Skeletal muscle satellite cell (primary cell): ENCODE results near the gene BMS1.

Source experiments
- H3K27me3 ChIP-seq: 2 replicates; pipeline ENCODE4 v1.7.0; 2013; ENCODE audit warnings: low read length; ENCODE audit not compliant: control insufficient read depth, insufficient read depth
- H3K36me3 ChIP-seq: 2 replicates; pipeline ENCODE4 v1.7.0; 2013; ENCODE audit warnings: mild to moderate bottlenecking, control low read depth, low read length; ENCODE audit not compliant: insufficient read depth
- H3K4me1 ChIP-seq: 2 replicates; pipeline ENCODE4 v1.7.0; 2013; ENCODE audit warnings: low read length; ENCODE audit not compliant: control insufficient read depth, insufficient read depth
- H3K4me2 ChIP-seq: 2 replicates; pipeline ENCODE4 v1.7.0; 2013; ENCODE audit warnings: mild to moderate bottlenecking, low read length
- H3K4me3 ChIP-seq: 2 replicates; pipeline ENCODE4 v1.7.0; 2013; ENCODE audit warnings: low read length
- H3K9ac ChIP-seq: 2 replicates; pipeline ENCODE4 v1.7.0; 2013; ENCODE audit warnings: mild to moderate bottlenecking, low read depth, low read length, moderate library complexity
- H3K9me3 ChIP-seq: replicated peaks from 2 replicates; pipeline ENCODE4 v1.7.0; 2013; ENCODE audit warnings: mild to moderate bottlenecking, control low read depth, low read length

The BMS1 gene

GRCh38 chr10:42767906-42768305 lies 14.7 kb upstream of the BMS1 start:
- Histone ChIP-seq H3K9ac (no peak overlapping the region), H3K4me3 (no peak overlapping the region)

GRCh38 chr10:42768581-42769152 lies 13.9 kb upstream of the BMS1 start:
- H3K27me3 ChIP-seq = no peaks in the 10 kb centered on the region
- no peaks in the 10 kb centered on the region for H3K9me3 ChIP-seq
- H3K4me2 ChIP-seq = no peak overlapping the region
- no peak overlapping the region for H3K9ac ChIP-seq
- no peaks in the 10 kb centered on the region for H3K36me3 ChIP-seq
- H3K4me3 ChIP-seq = no peak overlapping the region
- no peaks in the 10 kb centered on the region for H3K4me1 ChIP-seq

More at GRCh38 chr10:42767906-42768305, 14.7 kb upstream of the BMS1 start:
- Histone ChIP-seq H3K36me3 (no peaks in the 10 kb centered on the region), H3K4me2 (no peak overlapping the region), H3K9me3 (no peaks in the 10 kb centered on the region), H3K27me3 (no peaks in the 10 kb centered on the region), H3K4me1 (no peaks in the 10 kb centered on the region)

DNA sequence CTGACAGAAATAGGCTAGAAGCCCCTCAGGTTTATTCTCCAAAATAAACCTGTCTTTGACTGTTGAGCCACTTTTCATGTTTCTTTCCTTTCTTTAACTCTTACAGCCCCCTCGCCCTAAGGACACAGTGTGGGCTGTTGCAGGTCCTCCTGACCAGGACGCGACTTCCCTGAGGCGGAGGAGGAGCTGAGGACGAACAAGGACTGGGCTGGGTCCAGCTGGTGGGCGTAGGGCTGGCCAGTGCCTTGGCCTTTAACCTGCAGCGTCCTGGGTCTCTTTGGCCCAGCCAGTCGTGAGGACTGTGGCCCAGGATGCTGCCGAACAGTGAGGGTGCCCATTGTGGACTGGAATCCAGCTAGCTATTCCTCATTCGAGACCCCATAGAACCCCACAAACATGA lies 13.4 kb upstream of the BMS1 start:
- Histone ChIP-seq H3K9me3 (no peaks in the 10 kb centered on the region), H3K4me1 (no peaks in the 10 kb centered on the region), H3K4me3 (no peak overlapping the region), H3K9ac (no peak overlapping the region), H3K4me2 (no peak overlapping the region), H3K27me3 (no peaks in the 10 kb centered on the region), H3K36me3 (no peaks in the 10 kb centered on the region)

DNA sequence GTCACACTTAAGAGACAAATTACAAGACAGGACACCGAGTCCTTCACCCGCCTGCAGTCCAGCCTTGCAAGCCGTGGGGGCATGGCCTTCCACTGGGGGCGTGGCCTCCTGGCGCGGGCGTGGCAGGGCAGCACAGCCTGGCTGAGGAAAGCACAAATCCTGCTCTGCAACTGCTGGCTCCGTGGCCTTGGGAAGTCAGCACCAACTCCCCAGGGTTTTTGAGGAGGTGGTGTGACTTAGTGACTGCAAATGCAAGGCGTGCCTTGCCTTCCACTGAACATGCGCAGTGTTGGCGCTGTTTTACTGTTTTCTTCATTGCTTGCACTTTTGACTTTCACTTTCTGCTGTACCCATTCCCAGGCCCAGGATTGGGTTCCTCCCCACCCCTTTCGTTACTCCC lies 12.9 kb upstream of the BMS1 start:
- no peak overlapping the region for H3K4me3 ChIP-seq
- H3K4me1 ChIP-seq = no peaks in the 10 kb centered on the region
- H3K4me2 ChIP-seq = no peak overlapping the region
- no peaks in the 10 kb centered on the region for H3K27me3 ChIP-seq
- no peaks in the 10 kb centered on the region for H3K9me3 ChIP-seq
- H3K9ac ChIP-seq = no peak overlapping the region
- H3K36me3 ChIP-seq = no peaks in the 10 kb centered on the region

DNA sequence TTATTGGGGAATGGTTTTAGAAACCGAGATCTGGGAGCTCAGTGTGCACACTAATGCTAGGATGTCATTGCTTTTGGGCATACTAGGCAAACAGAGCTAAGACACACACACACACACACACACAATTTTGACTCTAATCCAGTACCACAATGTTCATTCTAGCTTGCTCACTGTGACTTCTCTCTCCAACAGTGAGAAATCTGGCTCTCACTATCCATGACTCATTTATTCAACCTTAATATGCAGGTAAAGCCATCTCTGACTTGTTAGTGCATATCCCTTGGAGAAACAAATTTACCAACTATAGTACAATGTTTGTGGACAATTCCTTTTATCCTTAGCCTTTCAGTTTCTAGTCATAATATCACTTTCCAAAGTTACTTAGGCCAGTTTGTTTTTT lies 5.9 kb upstream of the BMS1 start:
- Histone ChIP-seq H3K4me2 (no peak overlapping the region), H3K36me3 (no peaks in the 10 kb centered on the region), H3K4me1 (no peaks in the 10 kb centered on the region), H3K4me3 (no peak overlapping the region), H3K9me3 (no peaks in the 10 kb centered on the region), H3K27me3 (peaks cover 13% of the 10 kb centered on the region), H3K9ac (no peak overlapping the region)

DNA sequence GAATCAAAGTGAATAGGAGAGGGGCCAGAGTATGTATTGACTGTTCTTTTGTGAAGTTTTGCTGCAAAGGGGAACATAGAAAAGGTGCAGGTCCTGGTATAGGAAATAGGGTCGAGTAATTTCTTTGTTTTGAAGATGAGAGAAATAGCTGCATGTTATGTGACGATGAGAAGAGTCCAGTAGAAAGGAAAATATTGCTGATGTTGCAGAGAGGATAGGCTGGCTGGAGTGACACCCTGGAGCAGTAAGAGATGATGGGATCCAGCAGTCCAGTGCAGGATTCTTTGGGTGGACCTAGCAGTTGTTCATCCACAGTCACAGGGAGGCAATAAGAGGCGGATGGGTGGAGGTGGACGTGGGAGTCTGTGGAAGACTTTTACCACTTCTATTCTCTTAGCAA lies 2.1 kb upstream of the BMS1 start:
- no peak overlapping the region for H3K4me3 ChIP-seq
- no peak overlapping the region for H3K9ac ChIP-seq
- H3K36me3 ChIP-seq = peaks cover 9% of the 10 kb centered on the region

GRCh38 chr10:42781893-42782445 lies 626 bp upstream of the BMS1 start:
- Histone ChIP-seq H3K4me3 (peak overlapping the region; percentile 81), H3K9me3 (no peaks in the 10 kb centered on the region), H3K4me1 (peaks cover 10% of the 10 kb centered on the region), H3K27me3 (peaks cover 4% of the 10 kb centered on the region), H3K4me2 (peak overlapping the region; percentile 96), H3K9ac (peak overlapping the region; percentile 94), H3K36me3 (peaks cover 22% of the 10 kb centered on the region)

More for the DNA sequence above, 2.1 kb upstream of the BMS1 start:
- H3K4me1 ChIP-seq = peaks cover 10% of the 10 kb centered on the region
- H3K27me3 ChIP-seq = peaks cover 9% of the 10 kb centered on the region
- no peak overlapping the region for H3K4me2 ChIP-seq
- H3K9me3 ChIP-seq = no peaks in the 10 kb centered on the region

- Histone ChIP-seq H3K4me2 (peak overlapping the region; percentile 85), H3K4me1 (peaks cover 10% of the 10 kb centered on the region), H3K36me3 (peaks cover 30% of the 10 kb centered on the region), H3K9ac (peak overlapping the region; percentile 94), H3K4me3 (peak overlapping the region; percentile 81), H3K9me3 (no peaks in the 10 kb centered on the region), H3K27me3 (no peaks in the 10 kb centered on the region)
Measured at GRCh38 chr10:42783181-42783549, 570 bp downstream of the BMS1 start.

- Histone ChIP-seq H3K4me2 (no peak overlapping the region), H3K4me3 (no peak overlapping the region), H3K9ac (no peak overlapping the region), H3K9me3 (no peaks in the 10 kb centered on the region), H3K4me1 (peaks cover 10% of the 10 kb centered on the region), H3K27me3 (no peaks in the 10 kb centered on the region), H3K36me3 (peaks cover 46% of the 10 kb centered on the region)
Measured at GRCh38 chr10:42785759-42786158, 3.2 kb downstream of the BMS1 start.

DNA sequence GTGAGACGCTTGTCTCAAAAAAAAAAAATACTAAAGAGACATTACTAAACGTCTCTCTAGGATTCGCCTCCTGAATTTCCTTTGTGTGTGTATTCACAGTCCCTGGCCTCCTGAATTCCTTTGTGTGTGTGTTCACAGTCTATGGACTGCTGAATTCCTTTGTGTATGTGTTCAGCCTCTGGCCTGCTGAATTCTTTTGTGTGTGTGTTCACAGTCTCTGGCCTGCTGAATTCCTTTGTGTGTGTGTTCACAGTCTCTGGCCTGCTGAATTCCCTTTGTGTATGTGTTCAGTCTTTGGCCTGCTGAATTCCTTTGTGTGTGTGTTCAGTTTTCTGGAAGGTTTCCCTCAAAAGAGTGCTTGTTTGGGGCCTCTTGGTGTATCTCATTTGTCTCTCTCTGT lies 8.2 kb downstream of the BMS1 start:
- H3K4me3 ChIP-seq = no peak overlapping the region
- H3K9ac ChIP-seq = no peak overlapping the region
- H3K36me3 ChIP-seq = peaks cover 72% of the 10 kb centered on the region
- H3K4me2 ChIP-seq = no peak overlapping the region
- H3K27me3 ChIP-seq = no peaks in the 10 kb centered on the region
- no peaks in the 10 kb centered on the region for H3K9me3 ChIP-seq
- no peaks in the 10 kb centered on the region for H3K4me1 ChIP-seq

DNA sequence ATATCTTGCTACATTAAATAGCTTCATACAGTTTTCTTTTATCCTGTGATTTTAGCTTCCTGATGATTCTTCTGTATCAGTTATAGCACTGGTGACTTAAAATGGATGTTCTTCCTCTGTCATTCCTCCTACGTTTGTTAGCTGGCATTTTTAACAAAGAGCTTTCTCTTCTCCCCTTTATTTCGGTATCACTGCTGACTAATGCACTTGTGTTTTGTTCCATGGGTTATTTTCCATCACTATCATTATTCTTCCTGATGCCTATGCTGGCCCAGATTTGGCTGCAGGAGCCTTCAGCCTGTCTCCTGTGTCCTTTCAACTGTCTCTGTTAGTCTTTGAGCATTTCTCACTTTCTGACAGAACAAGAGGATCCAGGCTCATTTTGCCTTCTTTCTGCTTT lies 13.1 kb downstream of the BMS1 start:
- peaks cover 84% of the 10 kb centered on the region for H3K36me3 ChIP-seq
- H3K9ac ChIP-seq = no peak overlapping the region
- H3K4me1 ChIP-seq = no peaks in the 10 kb centered on the region
- H3K27me3 ChIP-seq = no peaks in the 10 kb centered on the region
- no peak overlapping the region for H3K4me3 ChIP-seq
- no peaks in the 10 kb centered on the region for H3K9me3 ChIP-seq
- no peak overlapping the region for H3K4me2 ChIP-seq

GRCh38 chr10:42801135-42801534 lies 18.5 kb downstream of the BMS1 start:
- Histone ChIP-seq H3K27me3 (no peaks in the 10 kb centered on the region), H3K4me1 (no peaks in the 10 kb centered on the region), H3K36me3 (peaks cover 73% of the 10 kb centered on the region), H3K9me3 (no peaks in the 10 kb centered on the region), H3K4me3 (no peak overlapping the region), H3K9ac (no peak overlapping the region), H3K4me2 (no peak overlapping the region)
